ENCODE measurements around the gene GLCCI1.

Gene GLCCI1

GRCh38 chr7:8109196-8110022 is 140.8 kb downstream of the GLCCI1 start:
- no peak for DNase-seq

- DNase-seq, result no peak
Measured at GRCh38 chr7:8111282-8111960, 142.8 kb downstream of the GLCCI1 start.

GRCh38 chr7:8112685-8113084 is 144.1 kb downstream of the GLCCI1 start:
- no peak for DNase-seq

GRCh38 chr7:8113184-8113583 is 144.6 kb downstream of the GLCCI1 start:
- no peak for DNase-seq

- no peak for DNase-seq
Measured at GRCh38 chr7:8114175-8114574, 145.6 kb downstream of the GLCCI1 start.

GRCh38 chr7:8115547-8116402 is 147.2 kb downstream of the GLCCI1 start:
- no peak for DNase-seq

GRCh38 chr7:8117195-8117594 is 148.6 kb downstream of the GLCCI1 start:
- DNase-seq, result no peak

GRCh38 chr7:8119262-8119661 is 150.7 kb downstream of the GLCCI1 start:
- no peak for DNase-seq

GRCh38 chr7:8120390-8121058 is 151.9 kb downstream of the GLCCI1 start:
- DNase-seq, result no peak

- no peak for DNase-seq
Measured at GRCh38 chr7:8121243-8121642, 152.6 kb downstream of the GLCCI1 start.

- no peak for DNase-seq
Measured at GRCh38 chr7:8125680-8126444, 157.3 kb downstream of the GLCCI1 start.

- no peak for DNase-seq
Measured at GRCh38 chr7:8126601-8127167, 158.1 kb downstream of the GLCCI1 start.

- DNase-seq, result no peak
Measured at GRCh38 chr7:8128449-8129317, 160.1 kb downstream of the GLCCI1 start.

GRCh38 chr7:8129318-8129659 is 160.7 kb downstream of the GLCCI1 start:
- no peak for DNase-seq

- no peak for DNase-seq
Measured at GRCh38 chr7:8130663-8131062, 162.1 kb downstream of the GLCCI1 start.

- DNase-seq, result no peak
Measured at GRCh38 chr7:8131694-8132605, 163.4 kb downstream of the GLCCI1 start.

GRCh38 chr7:8133188-8133848 is 164.7 kb downstream of the GLCCI1 start:
- no peak for DNase-seq

- DNase-seq, result no peak
Measured at GRCh38 chr7:8134089-8134733, 165.6 kb downstream of the GLCCI1 start.

GRCh38 chr7:8135417-8135816 is 166.8 kb downstream of the GLCCI1 start:
- DNase-seq, result no peak
